PC-9 (cell line): ENCODE results near the gene INPP5A. TPM values are rescaled to one million over a fixed set of nuclear protein-coding genes. Genes with fewer than 3 reads are reported as not detected.

Experiments used
- Bru-seq: library from RNA; stranded (reverse); fragments of 400-500 nt; gene quantifications from one replicate; lab custom pipeline; 2021; lab: Mats Ljungman, UMichigan
- BruChase-seq, 2 experiments: library from RNA; stranded (reverse); fragments of 400-500 nt; gene quantifications; one replicate each; lab custom pipeline; 2021; lab: Mats Ljungman, UMichigan
- BruUV-seq: library from RNA; stranded (reverse); fragments of 400-500 nt; replicated peaks from 2 replicates; lab custom pipeline; 2021; lab: Mats Ljungman, UMichigan
- CTCF ChIA-PET: fragments of 300-600 bp; sonication (Branson Sonifier 250); formaldehyde crosslinking; loops from one replicate; lab custom pipeline; 2022; ENCODE audit warnings: antibody characterized with exemption; lab: Charles Lee
- POLR2A ChIA-PET: fragments of 300-600 bp; sonication (Branson Sonifier 250); formaldehyde crosslinking; loops from one replicate; lab custom pipeline; 2022; ENCODE audit warnings: antibody characterized with exemption; ENCODE audit not compliant: unreplicated experiment; lab: Charles Lee
- DNase-seq, 2 experiments: peaks; one replicate each; pipeline versions ENCODE4 v3.0.0 to v3.0.0-alpha.2; 2015 to 2022; ENCODE audit warnings: mixed read lengths in 1 of 2
- H2AFZ ChIP-seq: fragments of 200-600 bp; sonication (generic); 2 replicates; pipeline ENCODE4 v1.8.1; 2017; ENCODE audit warnings: antibody characterized with exemption
- H3F3A ChIP-seq: fragments of 200-600 bp; sonication (generic); 2 replicates; pipeline ENCODE4 v1.8.1; 2017; ENCODE audit warnings: antibody characterized with exemption, mild to moderate bottlenecking, low read depth; ENCODE audit not compliant: insufficient read depth
- H3K27ac ChIP-seq: fragments of 200-600 bp; sonication (generic); 2 replicates; pipeline ENCODE4 v1.6.1; 2016; ENCODE audit warnings: mixed run types
- H3K27me3 ChIP-seq: fragments of 200-600 bp; sonication (generic); 2 replicates; pipeline ENCODE4 v1.6.1; 2016; ENCODE audit warnings: low read depth, mixed run types; ENCODE audit not compliant: insufficient read depth
- H3K36me3 ChIP-seq: fragments of 200-600 bp; sonication (generic); 2 replicates; pipeline ENCODE4 v1.6.1; 2016; ENCODE audit warnings: low read depth, mixed run types
- H3K4me1 ChIP-seq: fragments of 200-600 bp; sonication (generic); replicated peaks from 2 replicates; pipeline ENCODE4 v1.6.1; 2016; ENCODE audit warnings: mixed run types; ENCODE audit not compliant: insufficient read depth
- H3K4me2 ChIP-seq: fragments of 200-600 bp; sonication (generic); 2 replicates; pipeline ENCODE4 v1.6.1; 2017; ENCODE audit warnings: mixed run types
- H3K4me3 ChIP-seq: fragments of 200-600 bp; sonication (generic); 2 replicates; pipeline ENCODE4 v1.6.1; 2016; ENCODE audit warnings: mixed run types
- H3K79me2 ChIP-seq: fragments of 200-600 bp; sonication (generic); 2 replicates; pipeline ENCODE4 v1.6.1; 2017; ENCODE audit warnings: low read depth, mixed run types
- H3K9me2 ChIP-seq: fragments of 200-600 bp; sonication (generic); 2 replicates; pipeline ENCODE4 v1.8.1; 2017; ENCODE audit warnings: mild to moderate bottlenecking; ENCODE audit not compliant: insufficient read depth
- H3K9me3 ChIP-seq: fragments of 200-600 bp; sonication (generic); 2 replicates; pipeline ENCODE4 v1.8.1; 2016; ENCODE audit warnings: low read depth; ENCODE audit not compliant: insufficient read depth
- H4K20me1 ChIP-seq: fragments of 200-600 bp; sonication (generic); 2 replicates; pipeline ENCODE4 v1.8.1; 2017; ENCODE audit not compliant: insufficient read depth
- CTCF ChIP-seq: fragments of 200-600 bp; sonication (generic); conservative IDR thresholded peaks from 2 replicates; pipeline ENCODE4 v1.6.1; 2017; ENCODE audit warnings: mixed run types, antibody characterized with exemption, mild to moderate bottlenecking, moderate library complexity
- EZH2 ChIP-seq: fragments of 200-600 bp; sonication (generic); IDR thresholded peaks from 2 replicates; pipeline ENCODE4 v1.8.0; 2017; ENCODE audit warnings: antibody characterized with exemption, low read depth
- intact Hi-C: fragments of 100-400 bp; cut with micrococcal nuclease; formaldehyde crosslinking; loops from one replicate; pipeline ENCODE4 v1.10.0; 2022; ENCODE audit not compliant: unreplicated experiment
- long read RNA-seq: library from polyadenylated mRNA; stranded (forward); transcript quantifications from one replicate; pipeline ENCODE4 v2.0.0, GENCODE V29; 2022
- total RNA-seq: library from RNA; stranded (reverse); gene quantifications from 2 replicates; pipeline ENCODE4 v1.2.3, GENCODE V29; 2021

The INPP5A gene
- 18.4 and 18.8 TPM in 2 replicates for total RNA-seq
- Bru-seq, nascent RNA: percentile 53 among the genes with signal in this experiment
- BruChase-seq, experiment 1, labeled RNA remaining after a 2-hour chase: percentile 56 among the genes with signal in this experiment
- percentile 49 among the genes with signal in this experiment for BruChase-seq, experiment 2, labeled RNA remaining after a 6-hour chase
- long read RNA-seq, transcript INPP5A-203 (16 exons, 2,967 nt): major isoform, 16 of 28 reads
- long read RNA-seq, partial matches to known transcripts: 1 of 28 reads
- long read RNA-seq, other reads (novel, unspliced or antisense): 11 of 28 reads

DNA sequence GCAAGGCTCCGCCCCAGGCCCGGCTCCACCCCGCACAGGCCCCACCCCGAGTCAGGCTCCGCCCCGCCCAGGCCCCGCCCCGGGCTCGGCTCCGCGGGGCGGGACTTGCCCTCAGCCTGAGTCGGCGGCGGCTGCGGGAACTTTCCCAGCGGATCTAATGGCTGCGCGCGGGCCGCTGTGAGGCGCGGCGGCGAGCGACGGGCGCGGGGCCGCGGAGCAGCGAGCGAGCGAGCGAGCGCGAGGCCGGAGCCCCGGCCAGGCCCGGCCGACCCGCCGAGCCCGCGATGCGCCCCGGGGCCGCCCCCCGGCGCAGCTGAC, at the start of gene INPP5A:
TSS of gene INPP5A (plus strand) at position 104 of the 318 bp plus-strand sequence. CDS start 310 bp downstream, outside the sequence.
- Histone ChIP-seq H3F3A (peaks cover 11% of the 10 kb centered on the region), H3K27ac (no peak within 1 kb of the TSS), H3K4me3 (peak within 1 kb of the TSS; percentile 72), H3K27me3 (no peaks in the 10 kb centered on the region), H3K36me3 (no peaks in the 10 kb centered on the region), H3K4me1 (peaks cover 35% of the 10 kb centered on the region), H3K9me3 (no peaks in the 10 kb centered on the region), H4K20me1 (no peaks in the 10 kb centered on the region), H3K79me2 (peaks cover 20% of the 10 kb centered on the region), H2AFZ (peak within 1 kb of the TSS; percentile 71; the same call in 1 of the 2 replicates), H3K9me2 (no peaks in the 10 kb centered on the region), H3K4me2 (peak within 1 kb of the TSS; percentile 97)
- TF ChIP-seq EZH2 (no peak), CTCF (no peak)
- no TSS peak for BruUV-seq
- no peak for DNase-seq
- intact Hi-C loops: loop anchor here (1.0 to 5.0 kb wide), 4 partner anchors 35 to 130 kb away; no protein-coding TSS in a partner anchor
- CTCF ChIA-PET: no interaction called here
- POLR2A ChIA-PET: no interaction called here

GRCh38 chr10:132488231-132488821, 49.3 kb upstream of the INPP5A start:
- Histone ChIP-seq H2AFZ (no peak overlapping the region), H3K4me1 (no peaks in the 10 kb centered on the region), H3K36me3 (no peaks in the 10 kb centered on the region), H4K20me1 (no peaks in the 10 kb centered on the region), H3K4me3 (no peak overlapping the region), H3F3A (no peaks in the 10 kb centered on the region), H3K4me2 (no peak overlapping the region), H3K27me3 (no peaks in the 10 kb centered on the region), H3K9me3 (no peaks in the 10 kb centered on the region), H3K27ac (no peak overlapping the region), H3K79me2 (no peaks in the 10 kb centered on the region), H3K9me2 (no peaks in the 10 kb centered on the region)
- no peak for DNase-seq
- POLR2A ChIA-PET: no interaction called here
- CTCF ChIA-PET: no interaction called here
- intact Hi-C loops: no loop called here
- TF ChIP-seq EZH2 (no peak), CTCF (no peak)
- no TSS peak for BruUV-seq

DNA sequence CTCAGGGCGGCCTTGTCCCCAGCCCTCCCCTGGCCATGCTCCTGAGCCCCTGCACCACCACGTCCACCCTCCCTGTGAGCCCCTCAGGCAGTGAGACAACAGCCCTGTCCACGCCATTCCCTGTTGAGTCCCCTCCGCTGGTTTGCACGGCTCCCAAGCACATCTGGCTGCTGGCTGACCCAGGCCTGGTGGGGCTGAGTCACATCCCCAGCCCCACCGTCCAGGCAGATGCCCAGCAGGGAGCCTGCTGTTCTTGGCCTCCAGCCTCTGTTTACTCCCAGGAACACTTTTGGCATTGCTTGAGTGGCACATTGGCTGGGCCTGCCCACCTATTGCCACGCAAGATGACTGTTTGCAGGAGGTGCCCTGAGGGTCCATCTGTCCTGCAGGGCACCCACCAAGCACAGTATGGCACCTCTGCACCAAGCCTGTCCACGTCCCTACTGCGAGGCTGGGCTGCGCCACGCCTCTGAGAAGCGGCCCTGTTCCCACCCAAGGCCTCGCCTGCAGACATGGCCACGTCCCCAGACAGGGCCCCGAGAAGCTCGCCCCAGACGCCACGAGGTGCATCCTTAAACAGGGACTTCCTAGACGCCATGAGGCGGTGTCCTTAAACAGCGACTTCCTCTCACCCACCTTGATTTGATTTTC, 48.4 kb upstream of the INPP5A start:
- Histone ChIP-seq H3K4me2 (no peak overlapping the region), H2AFZ (no peak overlapping the region), H3K36me3 (no peaks in the 10 kb centered on the region), H3K4me1 (no peaks in the 10 kb centered on the region), H4K20me1 (no peaks in the 10 kb centered on the region), H3K4me3 (no peak overlapping the region), H3F3A (no peaks in the 10 kb centered on the region), H3K9me3 (no peaks in the 10 kb centered on the region), H3K27me3 (no peaks in the 10 kb centered on the region), H3K9me2 (no peaks in the 10 kb centered on the region), H3K79me2 (no peaks in the 10 kb centered on the region), H3K27ac (no peak overlapping the region)
- TF ChIP-seq EZH2 (no peak), CTCF (no peak)
- ChIA-PET POLR2A (no interaction called here), CTCF (no interaction called here)
- no TSS peak for BruUV-seq
- intact Hi-C loops: no loop called here
- no peak for DNase-seq
